Activated T-cell treated with anti-CD3 and anti-CD28 coated beads, Interleukin-2, amount 50 U/mL, for 1 hour (primary cell): Measurements from ENCODE around the gene TTC39A.

Source experiments
- DNase-seq: peaks from one replicate; pipeline ENCODE4 v3.0.0-alpha.2; 2020

Gene TTC39A

DNA sequence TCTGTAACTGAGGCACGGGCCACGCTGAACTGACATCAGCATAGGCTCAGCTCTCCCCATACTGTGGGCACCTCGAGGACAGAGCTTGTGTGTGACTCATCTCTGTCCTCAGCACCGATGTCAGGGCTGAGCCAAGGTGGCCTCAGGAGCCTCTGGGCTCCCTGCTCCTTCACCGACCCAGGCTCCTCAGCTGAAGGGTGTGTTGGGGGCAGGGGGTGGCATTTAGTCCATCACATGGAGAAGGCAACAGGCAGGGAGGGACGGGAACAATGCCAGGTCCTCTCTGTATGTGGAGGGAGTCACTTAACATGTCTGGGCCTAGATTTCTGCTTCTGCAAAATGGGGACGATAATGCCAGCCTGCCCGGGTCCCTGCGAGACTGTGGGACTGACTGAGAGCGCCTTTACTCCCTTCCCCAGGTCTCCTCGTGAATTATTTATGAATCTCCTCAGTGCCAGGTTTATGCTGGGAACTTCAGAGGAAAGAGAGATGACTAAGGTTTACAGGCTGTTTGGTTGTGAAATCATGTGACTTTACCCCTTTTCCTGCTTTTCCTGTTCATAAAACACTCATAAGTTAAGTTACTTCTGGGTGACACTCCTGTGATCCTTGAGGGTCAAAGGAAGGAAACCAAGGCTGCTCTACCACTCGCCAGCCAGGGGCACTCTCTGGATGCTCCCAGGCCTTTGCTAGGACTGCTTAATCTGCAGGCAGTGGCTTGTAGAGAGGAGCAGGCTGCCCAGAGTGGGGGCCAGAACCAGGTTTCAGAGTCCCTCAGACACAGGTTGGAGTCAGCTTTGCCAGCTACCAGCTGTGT lies 16.2 kb downstream of the TTC39A start:
- DNase-seq: no peak

DNA sequence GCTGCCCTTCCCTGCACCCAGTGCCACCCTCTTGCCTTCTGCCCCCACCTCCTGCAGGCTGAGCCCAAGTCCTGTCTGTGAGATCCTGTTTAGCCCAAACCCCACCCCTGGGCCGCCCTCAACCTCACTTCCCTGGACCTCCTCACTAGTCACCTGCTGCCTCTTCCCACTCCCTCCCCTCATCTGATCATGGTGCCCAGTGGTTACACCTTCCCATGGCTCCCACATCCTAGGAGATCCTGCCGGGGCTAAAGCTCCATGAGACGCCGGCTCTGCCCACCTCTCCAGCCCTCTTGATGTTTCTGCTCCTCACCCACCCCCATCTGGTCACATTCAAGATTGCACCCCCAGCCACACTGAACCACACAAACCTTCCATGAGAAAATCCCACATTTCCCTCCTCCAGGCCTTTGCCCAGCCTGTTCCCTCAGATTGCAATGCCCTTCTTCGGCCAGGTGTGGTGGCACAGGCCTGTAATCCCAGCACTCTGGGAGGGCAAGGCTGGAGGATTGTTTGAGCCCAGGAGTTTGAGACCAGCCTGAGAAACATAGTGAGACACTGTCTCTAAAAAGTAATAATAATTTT lies 17.0 kb downstream of the TTC39A start:
- DNase-seq: no peak

DNA sequence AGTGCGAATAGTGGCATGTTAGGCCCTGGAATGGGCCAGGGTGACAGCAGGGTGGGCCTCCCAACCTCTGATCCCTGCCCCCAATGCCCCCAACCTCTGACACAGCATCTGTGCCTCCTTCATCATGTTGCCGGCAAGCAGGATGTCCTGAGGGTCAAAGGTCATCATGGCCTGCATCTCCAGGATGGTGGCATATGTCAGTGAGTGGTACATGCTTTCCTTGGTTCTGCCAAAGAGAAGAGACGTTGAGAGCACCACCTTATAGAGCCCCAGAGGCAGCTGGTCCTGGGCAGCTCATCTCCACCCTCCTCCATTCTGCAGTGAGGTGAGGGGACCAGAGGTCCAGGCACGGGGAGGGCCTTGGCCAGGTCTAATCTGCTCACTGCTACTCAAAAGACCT lies 17.6 kb downstream of the TTC39A start:
- no peak for DNase-seq

DNA sequence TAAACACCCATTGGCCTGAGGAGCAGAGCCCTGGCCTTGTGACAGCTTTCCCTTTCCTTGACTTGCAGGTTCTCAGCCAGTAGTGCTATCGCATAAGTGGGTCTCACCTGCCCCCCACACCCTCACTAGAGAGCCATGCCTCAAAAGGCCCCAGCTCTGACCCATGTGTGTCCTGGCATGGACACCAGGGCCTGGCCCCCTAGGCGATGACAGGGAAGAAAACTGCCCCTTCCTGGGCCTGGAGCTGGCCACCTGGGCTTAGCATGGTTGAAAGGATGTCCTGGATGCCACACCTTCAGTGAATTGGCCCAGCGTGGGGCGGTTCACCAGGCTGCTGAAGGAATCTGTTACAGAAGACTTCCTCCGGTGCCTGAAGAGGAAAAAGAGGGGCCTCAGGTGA lies 18.5 kb downstream of the TTC39A start:
- no peak for DNase-seq

DNA sequence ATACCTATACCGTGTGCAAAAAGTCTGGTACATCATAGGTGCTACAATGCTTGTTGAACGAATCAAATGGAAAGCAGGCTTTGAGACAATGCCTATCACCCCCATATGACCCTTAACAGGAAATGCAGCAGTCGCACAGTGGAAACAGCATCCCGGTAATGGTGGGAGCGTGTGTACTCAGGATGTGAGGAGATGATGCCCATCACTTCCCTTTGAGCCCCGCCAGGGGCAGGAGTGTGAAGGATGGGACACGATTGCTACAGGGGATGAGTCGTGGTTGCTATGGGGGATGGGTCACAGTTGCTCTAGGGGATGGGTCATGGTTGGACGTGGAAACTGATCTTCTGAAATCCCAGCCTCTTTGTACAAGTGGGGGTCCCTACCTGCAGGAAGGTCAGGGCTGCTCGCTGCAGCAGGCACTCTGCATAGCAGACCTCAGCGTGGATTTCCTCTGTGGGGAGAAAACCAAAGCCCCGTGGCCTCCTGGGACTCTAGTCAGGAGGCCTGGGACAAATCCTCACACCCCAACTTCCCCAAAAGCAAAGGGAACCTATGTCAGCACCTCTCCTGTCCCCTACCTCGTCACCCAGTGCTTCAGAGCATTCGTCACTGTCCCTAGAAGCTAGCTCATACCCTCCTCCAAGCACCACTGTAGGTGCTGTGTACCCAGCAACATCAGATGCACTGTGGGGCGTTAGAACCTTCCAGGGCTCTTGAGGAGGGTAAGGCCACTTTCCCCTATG lies 19.3 kb downstream of the TTC39A start:
- no peak for DNase-seq

DNA sequence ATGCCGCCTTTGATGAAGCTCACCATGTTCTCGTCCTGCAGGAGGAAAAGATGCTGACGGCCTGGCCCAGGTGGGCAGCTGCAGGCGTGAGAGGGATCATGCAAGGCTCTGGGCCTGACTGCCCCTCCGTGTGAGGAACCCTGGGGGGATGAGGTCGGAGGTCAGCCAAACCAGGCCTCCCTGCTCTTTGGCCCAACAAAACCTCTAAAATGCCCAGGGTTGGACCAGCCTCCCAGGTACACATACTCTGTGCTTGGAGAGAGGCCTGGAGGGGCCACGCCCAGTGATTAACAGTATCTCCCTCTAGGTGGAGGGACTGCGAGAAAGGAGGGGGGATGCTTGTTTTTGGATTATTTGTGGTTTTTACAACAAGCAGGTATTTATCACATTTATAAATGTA lies 21.1 kb downstream of the TTC39A start:
- no peak for DNase-seq

DNA sequence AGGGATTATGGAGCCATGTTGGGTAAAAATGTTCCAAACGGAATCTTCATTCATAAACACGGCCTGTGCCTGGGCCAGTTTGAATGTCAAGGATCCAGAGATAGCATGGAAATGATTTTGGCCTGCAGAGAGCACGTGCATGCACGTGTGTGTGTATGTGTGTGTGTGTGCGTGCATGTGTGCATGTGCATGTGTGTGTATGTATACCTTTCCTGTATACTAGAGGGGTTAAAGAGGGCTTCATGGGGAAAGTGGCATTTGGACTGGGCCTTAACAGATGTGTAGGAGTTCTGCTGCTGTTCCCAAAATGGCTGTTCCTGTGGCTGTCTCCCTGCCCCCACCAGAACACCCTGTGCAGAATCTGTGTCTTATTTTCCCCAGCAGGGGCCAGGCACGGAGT lies 21.7 kb downstream of the TTC39A start:
- no peak for DNase-seq

DNA sequence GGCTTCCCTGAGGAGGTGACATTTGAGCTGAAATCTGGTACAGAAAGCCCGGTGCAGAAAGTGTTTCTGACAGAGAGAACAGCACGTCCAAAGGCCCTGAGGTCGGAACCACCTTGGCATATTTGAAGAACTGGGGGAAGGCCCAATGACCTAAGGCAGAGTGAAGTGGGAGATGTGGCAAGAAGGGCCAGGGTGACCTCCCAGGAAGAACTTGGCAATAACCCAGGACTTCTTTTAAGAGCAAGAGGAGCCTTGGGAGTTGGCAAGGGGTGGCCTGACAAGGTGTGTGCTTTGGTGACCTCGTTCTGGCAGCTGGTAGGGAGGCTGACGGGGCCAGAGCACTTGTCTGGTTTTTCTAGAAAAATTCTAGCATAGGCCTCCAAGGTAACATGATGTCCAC lies 23.4 kb downstream of the TTC39A start:
- DNase-seq: no peak

DNA sequence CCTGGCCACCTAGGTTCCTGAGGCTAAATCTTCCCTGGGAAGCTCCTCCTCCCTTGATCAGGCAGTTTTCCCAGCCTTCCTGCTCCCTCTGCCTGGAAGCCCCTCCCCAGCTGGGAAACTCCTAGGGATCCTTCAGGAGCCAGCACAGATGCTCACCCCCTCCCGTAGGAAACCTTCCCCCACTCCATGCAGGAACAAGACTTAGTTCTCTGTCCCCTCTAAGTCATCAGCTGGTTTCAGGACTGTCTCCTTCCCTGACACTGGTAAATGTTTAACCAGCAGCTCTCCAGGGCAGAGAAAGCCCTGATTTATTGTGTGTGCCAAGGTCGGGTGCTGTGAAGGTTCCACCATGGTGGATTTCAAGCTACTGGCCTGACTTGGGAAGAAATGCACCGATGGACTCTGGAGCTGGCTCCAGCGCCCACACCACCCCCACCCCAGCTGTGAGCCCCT lies 25.0 kb downstream of the TTC39A start:
- DNase-seq: no peak

DNA sequence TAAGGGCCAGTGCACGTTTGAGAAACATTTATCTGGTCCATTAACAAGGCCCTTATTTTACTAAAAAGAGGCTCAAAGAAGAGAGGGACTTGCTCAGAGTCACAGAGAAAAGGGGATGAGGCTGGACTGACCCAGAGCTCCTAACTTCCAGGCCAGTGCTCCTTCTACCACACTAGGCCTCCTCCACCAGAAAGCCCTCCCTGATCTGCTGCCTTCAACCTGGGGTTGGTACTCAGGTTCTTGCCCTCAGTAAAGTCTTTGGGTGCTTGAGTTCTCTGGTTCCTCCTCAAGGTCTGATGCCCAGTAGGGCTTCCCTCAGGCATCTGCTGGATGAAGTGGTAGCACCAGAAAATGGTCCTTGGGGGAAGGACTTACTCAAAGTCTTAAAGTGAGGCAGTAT lies 26.0 kb downstream of the TTC39A start:
- no peak for DNase-seq

DNA sequence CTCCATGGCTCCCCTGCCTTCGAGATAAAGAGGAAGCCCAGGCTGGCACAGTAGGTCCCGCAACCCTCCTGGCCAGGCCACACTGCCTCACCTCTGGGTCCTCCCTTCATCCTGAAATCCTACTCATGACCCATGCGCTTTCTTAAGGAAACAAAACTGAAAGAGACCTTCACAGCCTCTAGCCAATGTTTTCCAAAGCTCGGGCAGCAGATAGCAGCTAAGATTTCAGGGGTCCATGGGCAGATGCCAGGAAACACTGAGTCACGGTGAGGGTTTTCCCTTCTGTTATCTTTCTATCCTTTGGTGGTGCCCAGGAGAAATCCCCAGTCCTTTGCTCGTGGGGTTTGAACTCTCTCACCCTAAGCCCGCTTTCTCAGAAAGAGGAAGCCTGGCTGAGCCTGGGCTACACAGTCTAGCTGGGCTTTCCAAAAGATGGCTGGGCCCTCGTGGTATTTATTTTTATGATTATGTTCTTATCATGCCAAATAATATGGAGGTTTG lies 26.6 kb downstream of the TTC39A start:
- DNase-seq: no peak

DNA sequence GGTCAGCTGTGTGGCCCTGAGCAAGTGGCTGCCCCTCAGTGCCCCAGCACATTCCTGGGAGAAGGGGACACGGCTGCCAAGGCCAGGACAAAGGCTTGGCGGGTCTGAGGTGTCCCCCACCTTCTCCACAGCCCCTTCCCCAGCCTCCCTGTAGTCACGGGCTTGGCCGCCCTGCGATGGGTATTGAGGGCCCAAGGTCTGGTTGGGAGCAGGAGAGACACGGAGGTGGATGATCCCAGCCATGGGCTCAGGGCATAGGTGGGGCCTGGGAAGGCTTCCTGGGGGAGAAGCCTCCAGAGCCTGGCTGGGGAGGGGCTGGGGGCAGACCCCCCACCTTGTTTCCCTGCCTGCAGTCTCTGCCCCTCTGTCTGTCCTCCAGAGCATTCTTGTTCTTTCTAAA lies 27.0 kb downstream of the TTC39A start:
- DNase-seq: no peak

DNA sequence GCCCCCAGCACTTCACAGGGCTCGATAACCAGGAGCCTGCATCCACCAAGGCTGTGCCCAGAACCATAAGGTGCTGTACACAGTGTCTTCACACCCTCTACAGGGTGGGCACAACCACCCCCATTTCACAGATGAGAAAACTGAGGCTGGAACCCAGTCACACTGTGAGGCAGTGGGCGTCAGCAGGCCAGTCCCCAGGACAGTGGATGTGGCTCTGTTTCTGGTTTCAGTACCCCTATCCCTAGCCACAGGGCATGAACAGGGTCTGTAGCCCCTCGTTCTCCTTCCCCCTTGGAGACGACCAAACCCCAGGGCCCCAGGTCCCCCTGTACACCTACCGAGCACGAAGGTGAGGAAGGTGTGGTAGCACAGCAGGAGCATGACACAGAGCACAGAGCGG lies 27.6 kb downstream of the TTC39A start:
- no peak for DNase-seq

DNA sequence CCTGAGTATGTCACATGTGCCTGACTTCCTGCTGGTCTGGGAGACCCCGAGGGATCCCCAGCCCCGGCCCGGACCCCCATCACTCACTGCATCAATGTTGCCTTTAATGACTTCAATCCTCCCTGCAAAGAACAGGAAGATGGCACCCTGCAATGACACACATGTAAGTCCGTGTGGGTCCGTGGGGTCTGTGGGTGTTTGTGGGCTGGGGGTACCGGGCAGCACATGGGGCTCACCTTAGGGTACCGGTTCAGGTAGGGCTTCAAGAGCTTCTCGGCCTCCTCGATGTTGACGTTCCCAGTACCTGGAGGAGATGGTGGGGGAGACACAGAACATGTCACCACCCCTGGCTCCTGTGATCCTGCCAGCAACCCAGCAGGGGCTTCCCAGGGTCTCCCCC lies 28.1 kb downstream of the TTC39A start:
- no peak for DNase-seq

DNA sequence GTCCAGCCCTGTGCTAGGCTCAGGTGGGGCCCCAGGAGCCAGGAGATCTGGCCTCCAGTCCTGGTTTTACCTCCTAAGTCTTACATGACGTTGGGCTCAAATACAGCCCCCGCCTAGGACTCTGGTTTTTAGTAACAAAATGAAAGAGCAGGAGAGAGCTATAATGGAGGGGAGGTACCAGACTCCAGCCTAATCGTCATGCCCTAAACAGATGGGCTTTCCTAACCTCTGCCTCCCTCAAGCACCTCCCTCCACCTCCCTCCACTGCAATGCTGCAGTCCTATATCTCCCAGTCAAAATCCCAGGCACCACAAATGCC lies 28.6 kb downstream of the TTC39A start:
- DNase-seq: no peak

DNA sequence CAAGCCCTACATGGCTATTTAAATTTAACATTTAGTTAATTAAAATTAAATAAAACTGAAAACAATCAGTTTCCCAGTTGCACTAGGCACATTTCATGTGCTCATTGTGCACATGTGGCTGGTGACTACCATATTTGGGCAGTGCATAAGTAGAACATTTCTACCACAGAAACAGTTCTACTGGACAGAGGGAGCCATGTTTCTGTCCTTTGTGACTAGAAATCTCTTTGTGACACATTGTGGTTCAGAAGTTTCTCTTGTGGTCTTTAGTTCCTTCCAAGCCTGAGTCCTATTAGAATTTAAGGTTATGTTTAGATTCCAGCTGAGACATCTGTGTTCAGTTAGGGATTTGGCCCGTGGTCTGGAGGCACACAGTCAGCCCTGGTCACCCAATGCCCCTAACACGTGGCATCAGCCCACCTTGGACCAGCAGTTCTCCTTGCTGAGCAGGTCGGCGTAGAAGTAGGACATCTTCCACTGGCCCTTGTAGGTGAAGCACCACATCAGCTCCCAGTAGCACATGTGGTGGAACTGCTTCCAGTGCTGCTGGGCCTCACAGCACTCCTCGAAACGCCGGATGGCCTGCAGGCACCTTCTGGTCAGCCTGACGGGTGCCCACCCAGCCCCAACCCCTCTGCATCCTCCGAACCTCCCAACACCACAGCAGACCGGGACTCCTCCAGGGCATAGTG lies 29.1 kb downstream of the TTC39A start:
- no peak for DNase-seq

DNA sequence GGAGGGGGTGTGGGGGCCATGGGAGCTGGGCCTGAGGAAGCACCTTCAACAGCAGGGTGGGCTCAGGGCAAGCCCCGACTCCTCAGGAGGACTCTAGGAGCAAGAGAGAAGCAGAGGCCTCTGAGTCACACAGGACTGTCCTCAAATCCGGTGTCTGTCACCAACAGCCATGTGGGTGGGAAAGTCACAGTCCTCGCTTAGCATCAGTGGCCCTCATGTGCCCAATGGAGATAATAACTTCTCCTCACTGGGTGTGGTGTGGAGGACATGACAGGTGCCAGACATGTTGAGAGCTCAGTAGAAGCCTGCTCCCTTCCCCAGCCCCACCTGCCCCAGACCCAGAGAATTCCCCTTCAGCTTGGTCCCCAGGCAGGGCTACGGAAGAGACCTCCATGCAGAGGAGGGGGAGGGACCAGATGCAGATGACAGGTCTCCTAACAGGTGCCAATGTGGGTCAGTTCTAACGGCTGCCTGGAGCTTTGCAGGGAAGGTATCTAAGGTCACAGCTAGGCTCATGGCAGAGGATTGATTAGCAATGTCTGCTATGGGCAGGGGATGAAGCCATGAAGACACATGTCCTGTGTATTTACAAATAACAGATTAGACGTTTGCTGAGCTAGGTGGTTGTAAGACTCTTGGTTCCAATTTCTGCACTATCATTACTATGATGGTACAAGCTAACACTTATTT lies 30.2 kb downstream of the TTC39A start:
- DNase-seq: no peak

DNA sequence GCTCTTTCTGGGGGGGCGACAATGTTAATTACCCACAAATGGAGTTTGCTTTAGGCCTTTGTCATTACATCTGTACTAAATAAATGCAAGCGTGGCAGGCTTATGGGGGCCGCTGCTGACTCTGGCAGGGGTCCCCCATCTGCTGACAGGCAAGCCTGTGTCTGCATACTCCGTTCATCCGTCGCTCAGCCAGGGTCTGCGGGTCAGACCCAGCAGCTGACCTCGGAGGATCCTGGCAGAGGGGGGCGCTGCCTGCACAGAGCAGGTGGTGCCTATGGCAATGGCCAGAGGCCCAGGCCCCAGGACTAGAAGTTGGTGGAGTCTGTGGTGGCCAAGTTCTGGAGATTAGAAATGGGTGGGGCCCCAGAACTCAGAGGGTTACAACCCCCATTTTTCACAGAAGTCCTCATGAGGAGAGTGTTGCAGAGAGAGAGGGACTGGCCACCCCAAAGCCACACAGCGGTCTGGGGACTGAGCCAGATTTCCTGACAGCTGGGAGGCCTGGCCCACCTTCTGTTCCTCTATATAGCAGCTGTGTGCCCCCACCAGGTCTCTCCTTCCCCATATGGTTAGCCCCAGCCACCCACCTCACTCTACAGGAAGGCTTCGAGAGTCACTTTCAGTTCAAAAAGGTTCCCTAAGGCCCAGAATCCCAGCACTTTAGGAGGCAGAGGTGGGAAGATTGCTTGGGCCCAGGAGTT lies 31.0 kb downstream of the TTC39A start:
- DNase-seq: no peak

DNA sequence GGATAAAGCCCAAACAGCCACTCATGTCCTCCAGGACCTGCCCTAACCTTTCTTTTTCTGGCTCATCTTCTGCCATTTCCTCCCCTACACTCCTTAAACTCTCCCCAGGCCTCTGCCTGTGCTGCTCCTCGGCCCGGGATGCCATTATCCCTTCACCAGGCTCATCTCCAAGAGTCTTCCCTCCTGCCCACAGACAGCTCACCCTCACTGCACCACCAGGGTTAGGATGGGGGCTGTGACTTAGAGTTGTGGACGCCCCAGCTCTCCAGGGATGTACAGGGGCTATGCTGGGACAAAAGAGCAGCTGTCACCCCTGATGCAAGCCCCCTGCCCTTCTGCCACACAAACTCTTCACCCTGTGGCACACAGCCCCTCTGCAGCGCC lies 32.0 kb downstream of the TTC39A start:
- no peak for DNase-seq

DNA sequence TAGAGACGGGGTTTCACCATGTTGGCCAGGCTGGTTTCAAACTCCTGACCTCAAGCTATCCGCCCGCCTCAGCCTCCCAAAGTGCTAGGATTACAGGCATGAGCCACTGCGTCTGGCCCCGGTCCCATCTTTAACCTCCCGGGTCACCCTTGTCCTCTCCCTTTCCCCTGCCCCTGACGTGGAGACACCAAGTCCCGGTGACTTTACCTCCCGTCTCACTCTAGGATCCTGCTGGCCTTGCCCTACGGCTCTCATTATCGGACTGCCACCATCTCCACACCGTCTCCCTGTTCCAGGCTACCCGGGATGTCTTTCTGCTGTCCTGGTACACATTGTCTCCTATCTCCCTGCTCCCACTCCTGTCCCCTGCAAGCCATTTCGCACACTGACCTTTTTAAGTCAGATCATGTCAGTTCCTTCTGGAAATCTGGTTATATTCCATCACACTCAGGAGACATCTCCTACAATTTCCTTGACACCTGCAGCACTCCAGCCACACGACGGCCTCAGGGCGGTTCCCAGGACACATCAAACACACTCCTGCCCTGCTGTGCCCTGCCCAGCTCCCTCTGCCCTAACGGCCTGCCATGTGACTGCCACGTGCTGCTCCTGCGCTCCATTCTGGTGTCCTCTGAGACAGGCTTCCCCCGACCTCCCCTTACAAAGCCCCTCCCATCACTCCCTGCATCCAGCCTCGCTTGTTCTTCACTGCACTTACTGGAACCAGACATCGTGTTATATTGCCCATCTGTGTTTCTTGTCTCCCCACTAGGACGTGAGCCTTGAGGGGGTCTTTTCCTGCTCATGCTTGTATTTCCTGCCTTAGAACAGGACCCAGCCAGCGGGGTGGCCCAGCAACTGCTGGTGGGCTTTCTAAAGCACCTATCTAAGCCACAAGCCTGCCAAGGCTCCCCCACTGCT lies 32.7 kb downstream of the TTC39A start:
- no peak for DNase-seq
